ENCODE measurements around the gene PIK3R6.

PIK3R6 gene

GRCh38 chr17:8893621-8894201 is 26.2 kb upstream of the PIK3R6 start:
- no peak for DNase-seq

GRCh38 chr17:8893059-8893458 is 25.6 kb upstream of the PIK3R6 start:
- DNase-seq: no peak

- no peak for DNase-seq
Observed at GRCh38 chr17:8892338-8892690, 24.8 kb upstream of the PIK3R6 start.

GRCh38 chr17:8890671-8891070 is 23.2 kb upstream of the PIK3R6 start:
- DNase-seq: no peak

- no peak for DNase-seq
Observed at GRCh38 chr17:8889458-8890210, 22.2 kb upstream of the PIK3R6 start.

GRCh38 chr17:8888704-8889302 is 21.3 kb upstream of the PIK3R6 start:
- no peak for DNase-seq

DNA sequence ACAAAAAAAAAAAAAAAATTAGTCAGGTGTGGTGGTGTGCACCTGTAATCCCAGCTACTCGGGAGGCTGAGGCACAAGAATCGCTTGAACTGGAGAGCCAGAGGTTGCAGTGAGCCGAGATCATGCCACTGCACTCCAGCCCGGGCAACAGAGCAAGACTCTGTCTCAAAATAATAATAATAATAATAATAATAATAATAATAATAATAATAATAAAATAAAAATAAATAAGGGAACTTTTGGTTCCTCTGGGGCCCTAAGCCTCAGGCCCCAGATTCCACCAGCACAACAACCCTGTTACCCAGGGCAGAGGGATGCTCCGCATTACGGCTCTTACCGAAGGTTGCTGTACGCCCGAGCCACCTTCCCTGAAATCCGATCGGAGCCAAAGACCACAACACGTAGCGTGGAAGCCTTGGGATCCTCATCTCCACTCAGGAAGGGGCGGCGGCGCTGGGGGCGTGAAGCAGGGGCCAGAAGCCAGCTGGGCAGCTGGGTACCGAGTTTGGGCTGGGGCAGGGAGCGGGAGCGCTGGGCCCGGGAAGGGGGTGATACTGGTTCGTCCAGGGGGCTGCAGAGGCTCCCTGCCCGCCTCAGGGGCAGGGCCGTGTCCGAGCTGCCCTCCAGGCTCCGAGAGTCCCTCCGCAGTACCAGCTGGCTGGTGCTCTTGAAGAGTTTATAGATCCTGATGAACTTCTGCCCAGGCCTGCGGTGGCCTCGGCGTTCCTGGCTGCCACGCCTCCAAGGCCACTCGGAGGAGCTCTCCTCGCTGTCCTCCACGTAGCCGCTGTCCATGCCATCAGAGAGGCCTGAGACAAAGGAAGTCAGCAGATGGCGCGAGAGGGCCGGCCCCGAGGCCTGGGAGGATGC is 20.6 kb upstream of the PIK3R6 start:
- DNase-seq: no peak

DNA sequence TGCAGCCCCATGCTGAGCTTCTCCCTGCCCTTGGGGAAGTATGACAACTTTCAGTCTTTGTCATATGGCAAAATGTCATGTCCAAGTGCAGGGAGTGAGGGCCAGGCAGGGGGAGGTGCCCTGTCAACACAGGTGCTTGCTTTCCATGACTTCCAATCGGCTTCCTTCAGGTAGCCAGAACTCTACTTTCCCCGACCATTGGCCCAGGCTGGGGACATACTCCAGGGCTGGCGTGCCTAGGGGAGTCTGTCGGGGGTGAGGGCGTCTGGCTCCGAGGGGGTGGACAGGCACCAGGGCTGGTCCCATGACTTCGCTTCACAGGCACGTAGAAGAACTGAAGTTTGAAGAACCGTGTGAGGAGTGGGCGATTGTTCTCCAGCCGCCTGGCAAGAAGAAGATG is 19.8 kb upstream of the PIK3R6 start:
- DNase-seq: no peak

GRCh38 chr17:8885967-8886684 is 18.7 kb upstream of the PIK3R6 start:
- DNase-seq: no peak

GRCh38 chr17:8885163-8885966 is 17.9 kb upstream of the PIK3R6 start:
- DNase-seq: peak; percentile 35 to 56

DNA sequence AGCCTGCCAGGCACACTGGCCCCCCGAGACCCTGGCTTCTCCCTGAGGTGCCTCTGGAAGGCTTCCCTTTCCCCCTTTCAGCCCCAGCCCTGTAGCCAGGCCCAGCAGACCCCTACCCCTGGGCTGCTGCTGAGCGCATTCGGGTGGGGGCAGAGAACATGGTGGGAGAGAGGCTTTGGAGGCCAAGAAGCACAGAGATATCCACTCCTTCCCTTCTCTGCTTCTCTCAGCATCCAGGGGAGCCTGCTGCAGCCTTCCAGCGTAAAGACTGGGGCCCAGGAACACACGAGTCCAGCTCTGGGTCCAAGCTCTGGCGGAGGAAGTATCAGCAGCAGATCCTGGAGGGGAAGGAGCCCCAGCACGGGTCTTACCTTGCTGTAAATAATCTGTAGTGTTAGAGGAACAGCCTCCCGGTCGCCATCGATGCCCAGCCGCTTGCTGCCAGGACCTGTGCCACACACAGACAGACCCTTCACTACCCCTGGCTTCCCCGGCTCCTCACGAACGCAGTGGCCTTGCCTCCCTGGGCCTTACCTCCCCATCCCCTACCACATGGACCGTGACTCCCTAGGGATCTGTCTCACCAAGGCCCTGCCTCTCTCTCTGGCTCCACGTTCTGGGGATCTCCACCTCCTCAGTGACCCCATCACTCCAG is 17.0 kb upstream of the PIK3R6 start:
- DNase-seq: no peak

DNA sequence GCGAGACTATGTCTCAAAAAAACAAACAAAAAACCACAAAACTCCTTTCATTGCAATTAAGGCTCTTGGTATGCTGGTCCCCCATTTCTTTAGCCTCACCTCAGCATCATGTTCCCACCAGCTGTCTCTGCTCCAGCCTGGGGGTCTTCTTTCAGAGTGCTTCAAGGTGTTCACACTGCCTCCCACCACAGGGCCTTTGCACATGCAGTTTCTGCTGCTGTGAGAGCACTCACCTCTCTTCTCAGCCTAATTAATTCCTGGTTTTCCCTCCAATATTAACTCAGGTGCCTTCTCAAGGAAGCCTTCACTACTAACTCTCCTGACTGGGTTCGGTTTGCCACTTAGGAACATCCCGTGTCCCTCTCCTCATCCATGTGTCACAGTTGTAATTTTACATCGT is 15.9 kb upstream of the PIK3R6 start:
- no peak for DNase-seq

DNA sequence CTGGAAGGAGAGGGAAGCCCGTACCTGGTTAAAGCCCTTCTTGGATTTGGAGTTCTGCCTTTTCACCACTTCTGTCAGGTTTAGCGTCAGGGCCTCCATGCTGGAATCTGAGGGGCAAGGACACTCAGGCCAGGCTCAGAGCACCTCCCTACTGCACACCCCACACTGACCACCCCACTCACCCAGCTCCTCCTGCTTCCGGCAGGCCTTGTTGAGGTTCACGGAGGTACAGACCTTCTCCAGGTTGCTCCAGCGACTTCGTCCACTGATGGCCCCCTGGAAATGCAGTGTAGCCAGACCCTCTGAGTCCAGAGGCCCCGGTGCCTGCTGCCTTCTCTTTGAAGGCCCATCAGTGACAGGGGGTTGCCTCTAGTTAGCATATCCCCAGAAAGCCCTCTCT is 14.1 kb upstream of the PIK3R6 start:
- no peak for DNase-seq

GRCh38 chr17:8880466-8880865 is 13.0 kb upstream of the PIK3R6 start:
- DNase-seq: no peak

- DNase-seq: no peak
Observed at GRCh38 chr17:8879410-8879809, 11.9 kb upstream of the PIK3R6 start.

- DNase-seq: no peak
Observed at GRCh38 chr17:8877984-8878383, 10.5 kb upstream of the PIK3R6 start.

DNA sequence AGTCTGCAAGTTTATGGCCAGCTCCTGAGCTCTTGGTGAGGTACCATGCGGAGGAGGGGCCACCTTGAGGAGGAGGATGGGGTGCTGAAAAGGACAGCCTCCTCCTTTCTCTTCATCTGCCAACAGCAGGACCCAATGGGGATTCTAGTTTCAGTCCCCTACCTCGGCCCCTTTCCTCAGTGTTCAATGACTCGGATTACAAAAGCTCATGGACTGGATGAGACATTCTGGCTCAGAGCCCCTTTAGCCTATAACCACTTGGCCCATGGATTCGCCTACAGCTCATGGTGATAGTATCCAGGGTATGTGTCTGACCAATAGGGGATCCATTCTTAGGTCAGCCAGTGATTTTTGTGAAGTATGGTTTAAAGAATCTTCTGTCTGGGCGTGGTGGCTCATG is 8.5 kb upstream of the PIK3R6 start:
- no peak for DNase-seq

DNA sequence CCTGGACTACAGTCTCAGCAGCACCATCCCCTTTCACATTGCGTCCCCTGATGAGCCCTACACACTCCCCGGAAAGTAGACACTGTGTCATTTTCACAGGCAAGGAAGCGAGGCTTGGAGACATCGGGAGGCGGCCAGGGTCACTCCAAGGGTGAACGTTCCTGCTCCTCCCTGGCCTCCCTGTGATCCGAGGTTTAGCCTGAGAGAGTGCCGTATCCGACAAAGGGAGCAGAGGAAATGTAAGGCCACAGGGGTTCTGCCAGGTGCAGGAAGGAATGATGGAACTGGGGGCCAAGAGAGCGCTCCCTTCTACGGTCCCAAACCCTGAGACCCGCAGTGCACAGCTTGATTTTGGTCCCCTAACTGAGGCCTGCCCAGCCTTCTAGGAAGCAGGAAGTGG is 8.0 kb upstream of the PIK3R6 start:
- no peak for DNase-seq

DNA sequence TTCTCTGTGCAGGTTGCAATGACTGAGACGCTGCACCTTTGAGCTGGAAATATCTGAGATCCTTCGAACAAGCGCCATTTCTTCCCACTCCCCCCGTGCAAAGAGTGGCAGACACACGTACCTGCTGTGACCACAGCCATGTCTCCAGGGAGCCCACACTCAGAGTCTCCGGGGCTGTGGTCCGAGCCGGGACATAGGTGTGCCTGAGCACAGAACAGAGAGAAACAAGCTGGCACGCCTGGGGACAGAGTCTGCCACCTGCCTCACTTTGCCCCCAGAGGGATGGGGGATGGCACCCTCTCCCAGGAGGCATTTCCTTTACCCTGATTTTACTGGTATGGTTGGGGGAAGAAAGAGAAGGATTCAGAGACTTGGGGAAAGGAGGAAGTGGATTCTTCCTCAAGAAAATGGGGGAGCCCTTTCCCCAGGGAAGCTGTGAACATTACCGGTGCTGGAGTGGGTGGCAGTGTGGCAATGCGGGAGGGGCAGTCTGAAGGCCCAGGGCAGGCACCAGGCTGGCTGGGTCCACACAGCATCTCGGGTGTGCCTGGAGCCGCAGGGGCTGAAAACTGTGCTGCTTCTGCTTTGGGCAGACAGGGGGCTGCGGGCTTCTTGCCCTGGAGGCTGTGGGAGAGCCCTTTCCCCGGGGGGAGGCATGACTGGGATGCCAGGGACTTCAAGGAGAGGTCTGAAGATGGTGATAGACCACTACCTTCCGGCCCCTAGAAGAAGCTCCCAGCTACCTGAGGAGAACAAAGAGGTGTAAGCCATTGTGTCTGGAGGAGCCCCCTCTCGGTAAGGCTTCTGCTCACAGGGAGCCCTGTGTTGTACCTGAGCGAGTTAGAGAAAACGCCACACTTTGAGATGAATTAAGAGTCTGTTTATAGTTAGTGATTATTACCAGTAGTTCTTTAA is 6.6 kb upstream of the PIK3R6 start:
- no peak for DNase-seq

- DNase-seq: no peak
Observed at GRCh38 chr17:8872705-8873435, 5.4 kb upstream of the PIK3R6 start.

Measured in stimulated activated CD4-positive, alpha-beta T cell treated with anti-CD3 and anti-CD28 coated beads, Interleukin-2, amount 100 ng/mL, for 24 hours (primary cell).